Upper lobe of left lung (tissue), 6 donors: ENCODE results near the gene MRTFB. TPM values are rescaled to one million over a fixed set of nuclear protein-coding genes. Genes with fewer than 3 reads are reported as not detected.

Experiments
- ATAC-seq, 2 donors: fragments of 200-7000 bp; cut with Tn5 transposase; one replicate each; pipeline ENCODE4 v1.9.1; 2022; ENCODE audit warnings: mild to moderate bottlenecking in 2 of 2, moderate library complexity in 2 of 2; ENCODE audit not compliant: low FRiP score in 2 of 2
- DNase-seq, 2 donors: peaks; one replicate each; pipeline ENCODE4 v3.0.0-alpha.2; 2019 to 2020
- H3K27ac ChIP-seq, 4 donors: fragments of 200-600 bp; sonication (generic); one replicate each; pipeline ENCODE4 v1.5.1; 2016 to 2019
- H3K27me3 ChIP-seq, 4 donors: fragments of 200-600 bp; sonication (generic); one replicate each; pipeline ENCODE4 v1.5.1; 2017 to 2019
- H3K36me3 ChIP-seq, 4 donors: fragments of 200-600 bp; sonication (generic); one replicate each; pipeline ENCODE4 v1.5.1; 2016 to 2019
- H3K4me1 ChIP-seq, 4 donors: fragments of 200-600 bp; sonication (generic); one replicate each; pipeline ENCODE4 v1.5.1; 2018 to 2019
- H3K4me3 ChIP-seq, 4 donors: fragments of 200-600 bp; sonication (generic); one replicate each; pipeline ENCODE4 v1.5.1; 2017 to 2019; ENCODE audit warnings: mild to moderate bottlenecking in 2 of 4, moderate library complexity in 1 of 4
- H3K9me3 ChIP-seq, 4 donors: fragments of 200-600 bp; sonication (generic); one replicate each; pipeline ENCODE4 v1.5.1; 2018 to 2019
- CTCF ChIP-seq, 6 experiments: fragments of 450-650 bp in 4 of 6; fragments of 200-600 bp in 2 of 6; sonication (generic) in 2 of 6; IDR thresholded peaks; one replicate each; pipeline ENCODE4 v1.5.1; 2016 to 2019; ENCODE audit warnings: antibody characterized with exemption in 6 of 6
- EP300 ChIP-seq, 4 donors: sonication (generic); formaldehyde crosslinking; IDR thresholded peaks; one replicate each; pipeline ENCODE4 v1.5.1; 2017; ENCODE audit warnings: antibody characterized with exemption in 4 of 4, control low read depth in 2 of 4
- POLR2A ChIP-seq, 4 donors: fragments of 450-650 bp; IDR thresholded peaks; one replicate each; pipeline ENCODE4 v1.5.1; 2016 to 2017; ENCODE audit warnings: antibody characterized with exemption in 4 of 4, mild to moderate bottlenecking in 2 of 4
- POLR2AphosphoS5 ChIP-seq, 2 donors: sonication (generic); formaldehyde crosslinking; IDR thresholded peaks; one replicate each; pipeline ENCODE4 v1.5.1; 2017; ENCODE audit warnings: antibody characterized with exemption in 2 of 2
- WGBS, 2 donors: methylation state at CpG; one replicate each; pipeline ENCODE4 v1.1.5; 2017 to 2018; 5-methylcytosine and 5-hydroxymethylcytosine counted together
- total RNA-seq, 6 donors: library from RNA; depleted of rRNA in 4 of 6; stranded (reverse); fragments of >200 nt in 4 of 6; gene quantifications; one replicate each; pipeline versions ENCODE4 v1.1.0 to v1.2.1, GENCODE V29; 2016 to 2021
- donor health status: DM: no; HTN: no; CAD: no; lungs with moderate emphysema.
- donor health status: DM: no; HTN: yes; CAD: no; lungs with severe emphysema.

Gene MRTFB
- total RNA-seq, 6 donors from 2014 or later = 46.9 to 100 (median 66.7) TPM

GRCh38 chr16:14196011-14196410 is 124.9 kb downstream of the MRTFB start:
- Histone ChIP-seq H3K27ac (peak overlapping the region in 1 of 4 donors; percentile 14), H3K4me3 (no peak overlapping the region), H3K4me1 (peaks cover 0 to 16% (median 12%) of the 10 kb centered on the region in 4 donors), H3K9me3 (no peaks in the 10 kb centered on the region), H3K27me3 (no peaks in the 10 kb centered on the region), H3K36me3 (no peaks in the 10 kb centered on the region)
- no peak for DNase-seq
- ATAC-seq = no peak
- WGBS, 2 donors = 65 to 71% methylated on average over 2 of the region's 2 CpGs
- no peak for TF ChIP-seq POLR2AphosphoS5 (IDR thresholded peaks at IDR 0.05)
- TF ChIP-seq EP300 (IDR thresholded peaks at IDR 0.05) = no peak
- TF ChIP-seq CTCF (IDR thresholded peaks at IDR 0.05) = no peak
- TF ChIP-seq POLR2A (IDR thresholded peaks at IDR 0.05) = no peak

- Histone ChIP-seq H3K4me3 (no peak overlapping the region), H3K27ac (peak overlapping the region in 2 of 4 donors; percentile 14 to 16), H3K27me3 (no peaks in the 10 kb centered on the region), H3K9me3 (no peaks in the 10 kb centered on the region), H3K36me3 (no peaks in the 10 kb centered on the region), H3K4me1 (peaks cover under 1 to 21% (median 12%) of the 10 kb centered on the region in 4 donors)
- DNase-seq (no peak), ATAC-seq (no peak)
- TF ChIP-seq POLR2A (IDR thresholded peaks at IDR 0.05) (no peak), EP300 (IDR thresholded peaks at IDR 0.05) (no peak), POLR2AphosphoS5 (IDR thresholded peaks at IDR 0.05) (no peak), CTCF (IDR thresholded peaks at IDR 0.05) (no peak)
These were observed 125.4 kb downstream of the MRTFB start for GRCh38 chr16:14196539-14196938.

- Histone ChIP-seq H3K4me1 (peaks cover 10 to 25% (median 18%) of the 10 kb centered on the region in 4 donors), H3K4me3 (no peak overlapping the region), H3K9me3 (no peaks in the 10 kb centered on the region), H3K27ac (no peak overlapping the region), H3K36me3 (no peaks in the 10 kb centered on the region), H3K27me3 (no peaks in the 10 kb centered on the region)
- no peak for ATAC-seq
- DNase-seq = no peak
- no peak for TF ChIP-seq CTCF (IDR thresholded peaks at IDR 0.05)
- no peak for TF ChIP-seq POLR2AphosphoS5 (IDR thresholded peaks at IDR 0.05)
- TF ChIP-seq POLR2A (IDR thresholded peaks at IDR 0.05) = no peak
- no peak for TF ChIP-seq EP300 (IDR thresholded peaks at IDR 0.05)
These were observed 126.9 kb downstream of the MRTFB start for GRCh38 chr16:14198012-14198411.

GRCh38 chr16:14198572-14198971 is 127.5 kb downstream of the MRTFB start:
- Histone ChIP-seq H3K9me3 (no peaks in the 10 kb centered on the region), H3K36me3 (no peaks in the 10 kb centered on the region), H3K4me3 (no peak overlapping the region), H3K27ac (no peak overlapping the region), H3K27me3 (no peaks in the 10 kb centered on the region), H3K4me1 (peaks cover 14 to 24% (median 22%) of the 10 kb centered on the region in 4 donors)
- peak in 1 of 2 donors; percentile 41 for ATAC-seq
- no peak for DNase-seq
- TF ChIP-seq EP300 (IDR thresholded peaks at IDR 0.05) = no peak
- no peak for TF ChIP-seq POLR2A (IDR thresholded peaks at IDR 0.05)
- no peak for TF ChIP-seq POLR2AphosphoS5 (IDR thresholded peaks at IDR 0.05)
- TF ChIP-seq CTCF (IDR thresholded peaks at IDR 0.05) = no peak
- 67 to 69% methylated on average over 1 of the region's 1 CpG for WGBS, 2 donors

GRCh38 chr16:14199199-14199598 is 128.1 kb downstream of the MRTFB start:
- no peak overlapping the region for H3K4me3 ChIP-seq
- DNase-seq = no peak
- TF ChIP-seq POLR2AphosphoS5 (IDR thresholded peaks at IDR 0.05) (no peak), CTCF (IDR thresholded peaks at IDR 0.05) (no peak), POLR2A (IDR thresholded peaks at IDR 0.05) (no peak), EP300 (IDR thresholded peaks at IDR 0.05) (no peak)
- H3K4me1 ChIP-seq = peaks cover 14 to 23% (median 21%) of the 10 kb centered on the region in 4 donors
- H3K9me3 ChIP-seq = no peaks in the 10 kb centered on the region
- no peak for ATAC-seq
- H3K27me3 ChIP-seq = no peaks in the 10 kb centered on the region
- no peaks in the 10 kb centered on the region for H3K36me3 ChIP-seq
- no peak overlapping the region for H3K27ac ChIP-seq
- WGBS, 2 donors = 74 to 76% methylated on average over 4 of the region's 4 CpGs
